Keratinocyte (primary cell): ENCODE results near the gene SLC22A8. TPM values are rescaled to one million over a fixed set of nuclear protein-coding genes. Genes with fewer than 3 reads are reported as not detected.

Source experiments
- DNase-seq: peaks from one replicate; pipeline ENCODE4 v3.0.0-alpha.2; 2011; ENCODE audit warnings: low read depth, missing footprints, low spot score
- FAIRE-seq: peaks from 2 replicates; lab custom pipeline; 2011; peaks lifted over from hg19 to GRCh38; lab: Jason Lieb, UNC
- H2AFZ ChIP-seq: 2 replicates; pipeline ENCODE4 v1.6.0; 2012; ENCODE audit warnings: low read length, control low read depth, inconsistent platforms; ENCODE audit not compliant: control insufficient read depth
- H3K27ac ChIP-seq: 2 replicates; pipeline ENCODE4 v1.5.1; 2011; ENCODE audit warnings: low read length; ENCODE audit not compliant: control insufficient read depth, insufficient read depth
- H3K27me3 ChIP-seq: 3 replicates; pipeline ENCODE4 v1.6.0; 2011; ENCODE audit warnings: low read length; ENCODE audit not compliant: control insufficient read depth, insufficient read depth; ENCODE audit errors: extremely low read depth
- H3K36me3 ChIP-seq, 2 experiments: 2 replicates in 1 of 2; 3 replicates in 1 of 2; pipeline ENCODE4 v1.5.1; 2011; ENCODE audit warnings: low read length in 2 of 2, mild to moderate bottlenecking in 1 of 2; ENCODE audit not compliant: control insufficient read depth in 2 of 2, insufficient read depth in 2 of 2; ENCODE audit errors: extremely low read depth in 1 of 2
- H3K4me1 ChIP-seq: 3 replicates; pipeline ENCODE4 v1.5.1; 2011; ENCODE audit warnings: low read length; ENCODE audit not compliant: control insufficient read depth, insufficient read depth; ENCODE audit errors: extremely low read depth
- H3K4me2 ChIP-seq: 3 replicates; pipeline ENCODE4 v1.6.0; 2011; ENCODE audit warnings: low read depth, low read length; ENCODE audit not compliant: control insufficient read depth, insufficient read depth; ENCODE audit errors: extremely low read depth
- H3K4me3 ChIP-seq, 3 experiments: fragments of 200-600 bp in 1 of 3; sonication (generic) in 1 of 3; 2 replicates in 2 of 3; 3 replicates in 1 of 3; pipeline ENCODE4 v1.5.1; 2011 to 2016; ENCODE audit warnings: low read length in 3 of 3, mild to moderate bottlenecking in 3 of 3, control low read depth in 2 of 3, inconsistent platforms in 1 of 3, low read depth in 1 of 3, mixed read lengths in 1 of 3, mixed run types in 1 of 3, moderate library complexity in 1 of 3; ENCODE audit not compliant: control insufficient read depth in 2 of 3, insufficient read depth in 2 of 3; ENCODE audit errors: extremely low read depth in 1 of 3
- H3K79me2 ChIP-seq: 2 replicates; pipeline ENCODE4 v1.6.0; 2012; ENCODE audit warnings: low read length; ENCODE audit not compliant: control insufficient read depth, insufficient read depth
- H3K9ac ChIP-seq: 3 replicates; pipeline ENCODE4 v1.6.0; 2011; ENCODE audit warnings: low read length; ENCODE audit not compliant: control insufficient read depth, insufficient read depth; ENCODE audit errors: extremely low read depth
- H3K9me1 ChIP-seq: 3 replicates; pipeline ENCODE4 v1.6.0; 2011; ENCODE audit warnings: low read length; ENCODE audit not compliant: control insufficient read depth, insufficient read depth; ENCODE audit errors: extremely low read depth
- H3K9me3 ChIP-seq: 2 replicates; pipeline ENCODE4 v1.5.1; 2012; ENCODE audit warnings: low read depth, low read length; ENCODE audit not compliant: control insufficient read depth
- H4K20me1 ChIP-seq: 3 replicates; pipeline ENCODE4 v1.6.0; 2011; ENCODE audit warnings: low read length; ENCODE audit not compliant: control insufficient read depth, insufficient read depth; ENCODE audit errors: extremely low read depth
- EZH2 ChIP-seq: IDR thresholded peaks from one replicate; pipeline ENCODE4 v1.6.1; 2012; ENCODE audit warnings: inconsistent platforms, mild to moderate bottlenecking, low read length, moderate library complexity
- dilution Hi-C: fragments of 300-500 bp; cut with MboI; formaldehyde crosslinking; loops from one replicate; pipeline ENCODE4 v1.7.0; 2020; ENCODE audit warnings: low sequenced_read_pairs; ENCODE audit not compliant: extremely low pct_ligation_motif_present
- polyA plus RNA-seq, 5 experiments: library from polyadenylated mRNA; depleted of rRNA in 3 of 5; stranded (reverse) in 3 of 5; stranded (forward) in 1 of 5; unstranded in 1 of 5; fragments of >200 nt; gene quantifications; 1 replicate in 1 of 5; 2 replicates in 3 of 5; 3 replicates in 1 of 5; pipeline versions ENCODE4 v1.2.1 to v1.2.3, GENCODE V29; 2011 to 2012; ENCODE audit warnings: missing spikeins in 2 of 5, low read depth in 1 of 5, low replicate concordance in 1 of 5
- TF ChIP-seq, protein P1 (sequence below), 3 experiments: IDR thresholded peaks in 1 of 3; conservative IDR thresholded peaks in 1 of 3; optimal IDR thresholded peaks in 1 of 3; 2 replicates in 2 of 3; 3 replicates in 1 of 3; pipeline versions ENCODE3 to v1.5.1; 2011; ENCODE audit warnings: low read length in 3 of 3, mild to moderate bottlenecking in 3 of 3, moderate library complexity in 2 of 3, control low read depth in 1 of 3, inconsistent platforms in 1 of 3; ENCODE audit not compliant: insufficient read depth in 2 of 3; ENCODE audit errors: extremely low read depth in 1 of 3

SLC22A8 gene
- polyA plus RNA-seq, 1 donor (not counting 4 experiments of a cell fraction or from before 2014, with no cell fraction given): not detected

DNA sequence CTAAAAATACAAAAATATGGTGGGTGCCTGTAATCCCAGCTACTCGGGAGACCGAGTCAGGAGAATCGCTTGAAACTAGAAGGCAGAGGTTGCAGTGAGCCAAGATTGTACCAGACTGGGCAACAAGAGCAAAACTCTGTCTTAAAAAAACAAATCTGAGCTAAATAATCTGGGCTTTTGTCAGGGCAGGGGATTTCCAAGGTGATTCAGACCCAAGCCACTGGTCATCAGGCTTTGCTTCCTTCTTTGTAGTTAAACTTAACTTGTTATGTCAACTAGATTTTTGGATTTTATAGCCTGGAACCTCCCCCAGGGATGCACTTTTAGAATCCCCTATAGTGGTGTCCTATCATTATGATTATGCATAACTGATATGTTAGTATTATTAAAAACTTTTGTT lies 27.0 kb upstream of the SLC22A8 start:
- Histone ChIP-seq H3K9ac (no peak overlapping the region), H3K36me3 (no peaks in the 10 kb centered on the region), H3K9me1 (no peaks in the 10 kb centered on the region), H3K4me1 (no peaks in the 10 kb centered on the region), H3K9me3 (no peaks in the 10 kb centered on the region), H3K4me2 (no peak overlapping the region), H2AFZ (no peak overlapping the region), H3K79me2 (no peaks in the 10 kb centered on the region), H3K4me3 (no peak overlapping the region), H3K27me3 (no peaks in the 10 kb centered on the region), H4K20me1 (no peaks in the 10 kb centered on the region), H3K27ac (no peak overlapping the region)
- TF ChIP-seq, protein P1, sequence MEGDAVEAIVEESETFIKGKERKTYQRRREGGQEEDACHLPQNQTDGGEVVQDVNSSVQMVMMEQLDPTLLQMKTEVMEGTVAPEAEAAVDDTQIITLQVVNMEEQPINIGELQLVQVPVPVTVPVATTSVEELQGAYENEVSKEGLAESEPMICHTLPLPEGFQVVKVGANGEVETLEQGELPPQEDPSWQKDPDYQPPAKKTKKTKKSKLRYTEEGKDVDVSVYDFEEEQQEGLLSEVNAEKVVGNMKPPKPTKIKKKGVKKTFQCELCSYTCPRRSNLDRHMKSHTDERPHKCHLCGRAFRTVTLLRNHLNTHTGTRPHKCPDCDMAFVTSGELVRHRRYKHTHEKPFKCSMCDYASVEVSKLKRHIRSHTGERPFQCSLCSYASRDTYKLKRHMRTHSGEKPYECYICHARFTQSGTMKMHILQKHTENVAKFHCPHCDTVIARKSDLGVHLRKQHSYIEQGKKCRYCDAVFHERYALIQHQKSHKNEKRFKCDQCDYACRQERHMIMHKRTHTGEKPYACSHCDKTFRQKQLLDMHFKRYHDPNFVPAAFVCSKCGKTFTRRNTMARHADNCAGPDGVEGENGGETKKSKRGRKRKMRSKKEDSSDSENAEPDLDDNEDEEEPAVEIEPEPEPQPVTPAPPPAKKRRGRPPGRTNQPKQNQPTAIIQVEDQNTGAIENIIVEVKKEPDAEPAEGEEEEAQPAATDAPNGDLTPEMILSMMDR (optimal IDR thresholded peaks at IDR 0.05 in 1 of 3, IDR thresholded peaks at IDR 0.05 in 1 of 3, conservative IDR thresholded peaks at IDR 0.05 in 1 of 3; ENCODE audit: extremely low read depth in 1 of 3, insufficient read depth in 2 of 3, low read length in 3 of 3): no peak
- TF ChIP-seq EZH2: no peak
- DNase-seq (no peak), FAIRE-seq (no peak)
- dilution Hi-C loops: no loop called here

DNA sequence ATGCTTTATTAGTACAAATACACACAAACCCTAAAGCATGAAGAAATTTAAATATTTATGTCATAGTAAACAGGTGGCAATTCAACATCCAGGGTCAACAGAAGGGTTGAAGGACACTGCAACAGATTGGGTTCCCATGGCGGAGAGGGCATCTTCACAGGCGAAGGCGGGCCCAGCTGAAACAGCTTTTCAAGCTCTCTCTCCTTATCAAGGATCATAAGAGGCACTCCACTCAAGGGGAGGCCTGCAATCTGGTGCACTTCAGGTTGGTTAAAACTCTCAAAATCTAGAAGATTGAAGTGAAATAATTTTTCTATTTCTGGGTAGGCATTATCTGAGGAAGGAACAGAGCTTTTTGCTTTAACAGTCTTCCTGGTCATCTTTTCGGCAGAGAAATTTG lies 16.8 kb upstream of the SLC22A8 start:
- Histone ChIP-seq H3K27me3 (no peaks in the 10 kb centered on the region), H4K20me1 (no peaks in the 10 kb centered on the region), H3K9me1 (no peaks in the 10 kb centered on the region), H3K9ac (no peak overlapping the region), H2AFZ (no peak overlapping the region), H3K36me3 (no peaks in the 10 kb centered on the region), H3K4me1 (no peaks in the 10 kb centered on the region), H3K4me2 (no peak overlapping the region), H3K79me2 (no peaks in the 10 kb centered on the region), H3K4me3 (no peak overlapping the region), H3K27ac (no peak overlapping the region), H3K9me3 (no peaks in the 10 kb centered on the region)
- DNase-seq (no peak), FAIRE-seq (no peak)
- dilution Hi-C loops: no loop called here
- TF ChIP-seq, protein P1 (optimal IDR thresholded peaks at IDR 0.05 in 1 of 3, IDR thresholded peaks at IDR 0.05 in 1 of 3, conservative IDR thresholded peaks at IDR 0.05 in 1 of 3; ENCODE audit: extremely low read depth in 1 of 3, insufficient read depth in 2 of 3, low read length in 3 of 3): no peak
- TF ChIP-seq EZH2: no peak
